Gastrocnemius medialis (tissue), 4 donors: ENCODE data around the gene ROR1. TPM values are rescaled to one million over a fixed set of nuclear protein-coding genes. Genes with fewer than 3 reads are reported as not detected.

Experiments used
- ATAC-seq, 2 donors: fragments of 150-250 bp; one replicate each; pipeline ENCODE4 v1.9.1; 2016
- DNase-seq, 2 donors: peaks; one replicate each; pipeline ENCODE4 v3.0.0-alpha.2; 2019
- H3K27ac ChIP-seq, 4 donors: fragments of 200-600 bp; sonication (generic); 1 replicate in 1 of 4; 2 replicates in 3 of 4; pipeline ENCODE4 v1.5.1; 2016 to 2018; ENCODE audit warnings: mild to moderate bottlenecking in 2 of 4, moderate library complexity in 1 of 4
- H3K27me3 ChIP-seq, 3 donors: fragments of 200-600 bp; sonication (generic) in 2 of 3; 1 replicate in 1 of 3; 2 replicates in 2 of 3; pipeline versions ENCODE4 v1.5.1 to v1.6.0; 2016 to 2019; ENCODE audit warnings: mild to moderate bottlenecking in 1 of 3, moderate library complexity in 1 of 3
- H3K36me3 ChIP-seq, 2 donors: fragments of 200-600 bp; sonication (generic) in 1 of 2; one replicate each; pipeline ENCODE4 v1.5.1; 2017 to 2018
- H3K4me1 ChIP-seq, 2 donors: fragments of 200-600 bp; sonication (generic) in 1 of 2; one replicate each; pipeline ENCODE4 v1.5.1; 2016 to 2017; ENCODE audit warnings: mild to moderate bottlenecking in 2 of 2
- H3K4me3 ChIP-seq, 4 donors: fragments of 200-600 bp; sonication (generic) in 3 of 4; 1 replicate in 1 of 4; 2 replicates in 3 of 4; pipeline ENCODE4 v1.5.1; 2016 to 2019; ENCODE audit warnings: mild to moderate bottlenecking in 2 of 4
- H3K9me3 ChIP-seq, 3 donors: fragments of 200-600 bp; sonication (generic) in 2 of 3; 1 replicate in 1 of 3; 2 replicates in 2 of 3; pipeline ENCODE4 v1.5.1; 2016 to 2019
- POLR2A ChIP-seq, 2 donors: fragments of 450-650 bp; IDR thresholded peaks; one replicate each; pipeline ENCODE4 v1.6.1; 2017; ENCODE audit warnings: antibody characterized with exemption in 2 of 2, mild to moderate bottlenecking in 2 of 2, moderate library complexity in 2 of 2
- in situ Hi-C, 4 donors: fragments of 200-750 bp; cut with MboI; loops; one replicate each; pipeline versions ENCODE4 v1.15.0 to v1.8.0; 2017; ENCODE audit warnings: low sequenced_read_pairs in 4 of 4
- intact Hi-C: fragments of 100-400 bp; cut with DNase I; formaldehyde crosslinking; loops from one replicate; pipeline ENCODE4 v1.15.1; 2023; ENCODE audit warnings: low total_unique reads
- total RNA-seq, 4 donors: library from RNA; depleted of rRNA; stranded (reverse); fragments of >200 nt; gene quantifications; one replicate each; pipeline versions ENCODE4 v1.1.0 to v1.2.3, GENCODE V29; 2016
- TF ChIP-seq, protein P1 (sequence below), 5 experiments: fragments of 450-650 bp in 3 of 5; fragments of 200-600 bp in 2 of 5; sonication (generic) in 2 of 5; IDR thresholded peaks in 4 of 5; conservative IDR thresholded peaks in 1 of 5; 1 replicate in 4 of 5; 2 replicates in 1 of 5; pipeline ENCODE4 v1.5.1; 2016 to 2019; ENCODE audit warnings: antibody characterized with exemption in 5 of 5, mild to moderate bottlenecking in 3 of 5, moderate library complexity in 3 of 5

Gene ROR1
- total RNA-seq, 4 donors from 2014 or later = 2.5 to 4.3 (median 3.6) TPM

DNA sequence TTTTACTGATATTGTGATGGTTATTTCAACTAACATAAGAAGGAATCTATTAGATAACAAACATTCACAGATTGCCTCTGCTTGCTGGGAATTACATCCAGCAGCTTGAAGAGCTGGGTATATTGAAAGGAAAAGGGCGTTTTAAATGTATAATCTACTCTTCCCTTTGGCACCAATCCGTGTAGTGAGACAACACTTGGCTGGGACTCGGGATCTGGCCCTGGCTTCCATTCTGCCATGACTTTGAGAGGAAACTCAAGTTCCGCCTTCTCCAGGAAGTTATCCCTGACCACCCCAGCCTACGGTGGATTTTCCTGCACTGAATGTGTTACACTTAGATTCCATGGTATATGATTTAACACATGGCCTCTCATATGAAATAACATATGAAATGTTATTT, 342.7 kb downstream of the ROR1 start:
- H3K4me1 ChIP-seq = no peaks in the 10 kb centered on the region
- TF ChIP-seq, protein P1, sequence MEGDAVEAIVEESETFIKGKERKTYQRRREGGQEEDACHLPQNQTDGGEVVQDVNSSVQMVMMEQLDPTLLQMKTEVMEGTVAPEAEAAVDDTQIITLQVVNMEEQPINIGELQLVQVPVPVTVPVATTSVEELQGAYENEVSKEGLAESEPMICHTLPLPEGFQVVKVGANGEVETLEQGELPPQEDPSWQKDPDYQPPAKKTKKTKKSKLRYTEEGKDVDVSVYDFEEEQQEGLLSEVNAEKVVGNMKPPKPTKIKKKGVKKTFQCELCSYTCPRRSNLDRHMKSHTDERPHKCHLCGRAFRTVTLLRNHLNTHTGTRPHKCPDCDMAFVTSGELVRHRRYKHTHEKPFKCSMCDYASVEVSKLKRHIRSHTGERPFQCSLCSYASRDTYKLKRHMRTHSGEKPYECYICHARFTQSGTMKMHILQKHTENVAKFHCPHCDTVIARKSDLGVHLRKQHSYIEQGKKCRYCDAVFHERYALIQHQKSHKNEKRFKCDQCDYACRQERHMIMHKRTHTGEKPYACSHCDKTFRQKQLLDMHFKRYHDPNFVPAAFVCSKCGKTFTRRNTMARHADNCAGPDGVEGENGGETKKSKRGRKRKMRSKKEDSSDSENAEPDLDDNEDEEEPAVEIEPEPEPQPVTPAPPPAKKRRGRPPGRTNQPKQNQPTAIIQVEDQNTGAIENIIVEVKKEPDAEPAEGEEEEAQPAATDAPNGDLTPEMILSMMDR (IDR thresholded peaks at IDR 0.05 in 4 of 5, conservative IDR thresholded peaks at IDR 0.05 in 1 of 5) = no peak
- TF ChIP-seq POLR2A (IDR thresholded peaks at IDR 0.05) = no peak
- H3K4me3 ChIP-seq = no peak overlapping the region
- DNase-seq = no peak
- no peaks in the 10 kb centered on the region for H3K27me3 ChIP-seq
- H3K27ac ChIP-seq = no peak overlapping the region
- in situ Hi-C loops = no loop called here
- ATAC-seq = no peak
- no peaks in the 10 kb centered on the region for H3K9me3 ChIP-seq
- H3K36me3 ChIP-seq = no peaks in the 10 kb centered on the region
- intact Hi-C loops = no loop called here

DNA sequence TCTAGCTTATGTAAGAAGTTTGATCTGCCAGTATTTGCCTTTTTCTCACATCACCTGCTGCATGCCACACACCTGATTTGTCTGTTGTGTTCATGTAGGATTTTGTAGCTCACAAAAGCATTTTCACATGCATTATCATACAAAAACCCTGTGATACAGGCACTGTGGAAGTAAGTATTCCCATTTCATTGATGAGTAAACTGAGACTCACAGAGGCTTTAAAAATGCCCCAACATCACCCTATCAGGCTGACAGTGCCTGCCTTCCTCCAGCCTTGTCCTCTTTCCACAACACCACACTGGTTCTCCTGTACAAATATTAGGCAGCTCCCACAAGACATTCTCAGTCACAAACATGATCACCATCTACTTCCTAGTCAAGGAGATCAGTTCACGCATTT, 343.7 kb downstream of the ROR1 start:
- H3K4me3 ChIP-seq = no peak overlapping the region
- TF ChIP-seq, protein P1 (IDR thresholded peaks at IDR 0.05 in 4 of 5, conservative IDR thresholded peaks at IDR 0.05 in 1 of 5) = no peak
- TF ChIP-seq POLR2A (IDR thresholded peaks at IDR 0.05) = no peak
- intact Hi-C loops (no loop called here), in situ Hi-C loops (no loop called here)
- DNase-seq = no peak
- H3K36me3 ChIP-seq = no peaks in the 10 kb centered on the region
- H3K4me1 ChIP-seq = no peaks in the 10 kb centered on the region
- H3K27ac ChIP-seq = no peak overlapping the region
- no peaks in the 10 kb centered on the region for H3K9me3 ChIP-seq
- no peak for ATAC-seq
- H3K27me3 ChIP-seq = no peaks in the 10 kb centered on the region

DNA sequence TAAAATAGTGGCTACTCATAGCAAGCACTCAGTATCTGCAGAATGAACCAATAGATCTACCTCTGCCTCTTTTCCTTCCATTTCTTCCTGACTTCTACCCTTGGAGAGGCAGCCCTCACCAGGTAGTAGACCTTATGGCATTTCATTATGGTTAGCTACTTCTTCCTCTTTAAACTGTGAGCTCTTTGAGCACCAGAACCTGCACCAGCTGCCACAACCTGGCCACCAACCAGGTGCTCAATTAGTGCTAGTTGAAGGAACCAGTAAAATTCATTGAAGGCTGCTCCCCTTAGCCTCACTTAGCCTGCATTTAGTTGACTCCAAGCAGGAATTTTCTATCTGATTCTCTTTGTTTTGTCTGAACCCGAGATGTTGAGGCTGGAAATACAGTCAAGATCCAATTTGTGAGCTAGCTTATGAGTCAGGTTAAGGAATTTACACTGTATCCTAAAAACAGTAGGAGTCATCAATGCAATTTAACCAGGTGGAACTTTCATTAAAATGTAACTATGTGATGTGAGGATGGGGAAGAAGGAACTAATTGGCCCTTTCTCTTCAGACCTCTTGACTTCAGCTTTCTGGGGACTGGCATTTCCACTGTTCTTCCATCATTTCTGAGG, 348.1 kb downstream of the ROR1 start:
- H3K4me1 ChIP-seq = no peaks in the 10 kb centered on the region
- TF ChIP-seq, protein P1 (IDR thresholded peaks at IDR 0.05 in 4 of 5, conservative IDR thresholded peaks at IDR 0.05 in 1 of 5) = no peak
- no peak for TF ChIP-seq POLR2A (IDR thresholded peaks at IDR 0.05)
- H3K27ac ChIP-seq = no peak overlapping the region
- intact Hi-C loops (no loop called here), in situ Hi-C loops (no loop called here)
- H3K9me3 ChIP-seq = no peaks in the 10 kb centered on the region
- no peaks in the 10 kb centered on the region for H3K36me3 ChIP-seq
- ATAC-seq (no peak), DNase-seq (no peak)
- H3K27me3 ChIP-seq = no peaks in the 10 kb centered on the region
- H3K4me3 ChIP-seq = no peak overlapping the region

DNA sequence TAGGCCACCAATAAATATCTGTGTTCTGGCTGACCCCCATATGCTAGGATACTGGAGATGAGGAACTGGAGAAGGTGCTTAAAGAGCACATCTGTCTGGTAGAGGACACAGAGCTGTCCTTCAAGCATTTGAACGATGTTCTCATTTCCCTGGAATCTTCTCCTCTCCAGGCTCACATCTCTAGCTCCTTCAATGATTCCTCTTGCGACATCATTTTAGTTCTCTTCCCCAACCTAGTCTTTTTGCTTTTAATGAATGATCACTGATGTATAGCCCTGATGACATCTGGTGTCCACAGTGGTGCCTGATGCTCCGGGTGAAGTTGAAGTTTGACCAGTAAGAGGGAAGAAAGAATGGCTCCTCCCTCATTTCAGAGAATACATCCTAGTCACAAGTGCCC, 348.8 kb downstream of the ROR1 start:
- no peaks in the 10 kb centered on the region for H3K9me3 ChIP-seq
- in situ Hi-C loops (no loop called here), intact Hi-C loops (no loop called here)
- TF ChIP-seq POLR2A (IDR thresholded peaks at IDR 0.05) = no peak
- TF ChIP-seq, protein P1 (IDR thresholded peaks at IDR 0.05 in 4 of 5, conservative IDR thresholded peaks at IDR 0.05 in 1 of 5) = no peak
- ATAC-seq = no peak
- H3K27me3 ChIP-seq = no peaks in the 10 kb centered on the region
- H3K27ac ChIP-seq = no peak overlapping the region
- DNase-seq = no peak
- H3K4me3 ChIP-seq = no peak overlapping the region
- H3K4me1 ChIP-seq = no peaks in the 10 kb centered on the region
- H3K36me3 ChIP-seq = no peaks in the 10 kb centered on the region
